HepG2 (cell line): ENCODE measurements around the gene GLYR1. TPM values are rescaled to one million over a fixed set of nuclear protein-coding genes. Genes with fewer than 3 reads are reported as not detected.

ENCODE experiments used
- EP300 ChIP-seq, 3 experiments: sonication (generic) in 1 of 3; formaldehyde crosslinking in 1 of 3; IDR thresholded peaks; 2 replicates each; pipeline versions ENCODE4 v1.5.1 to v1.6.1; 2011 to 2020; ENCODE audit warnings: low read depth in 2 of 3, low read length in 2 of 3, borderline replicate concordance in 1 of 3, improper control_type of control experiment in 1 of 3, mild to moderate bottlenecking in 1 of 3, missing genetic modification reagents in 1 of 3, moderate library complexity in 1 of 3
- HNRNPLL ChIP-seq: fragments of 200-400 bp; formaldehyde crosslinking; IDR thresholded peaks from 2 replicates; pipeline ENCODE4 v1.6.1; 2017; ENCODE audit warnings: mild to moderate bottlenecking, low read depth, low read length; ENCODE audit not compliant: poor library complexity, severe bottlenecking
- JDP2 ChIP-seq: sonication (generic); formaldehyde crosslinking; IDR thresholded peaks from 2 replicates; pipeline ENCODE4 v1.8.1; 2022; ENCODE audit warnings: missing genetic modification reagents, borderline replicate concordance
- KDM2A ChIP-seq: sonication (generic); formaldehyde crosslinking; IDR thresholded peaks from 2 replicates; pipeline ENCODE4 v1.4.0; 2020; ENCODE audit warnings: low read depth, missing genetic modification reagents, borderline replicate concordance
- MEIS1 ChIP-seq: sonication (generic); formaldehyde crosslinking; IDR thresholded peaks from 2 replicates; pipeline ENCODE4 v1.9.0; 2021; ENCODE audit warnings: mild to moderate bottlenecking, missing genetic modification reagents, moderate library complexity, borderline replicate concordance
- MXI1 ChIP-seq: IDR thresholded peaks from 3 replicates; pipeline ENCODE4 v1.6.1; 2012; ENCODE audit warnings: low read depth, low read length, inconsistent platforms, borderline replicate concordance
- NFIB ChIP-seq: sonication (generic); formaldehyde crosslinking; IDR thresholded peaks from 2 replicates; pipeline ENCODE4 v1.9.0; 2021; ENCODE audit warnings: missing genetic modification reagents, mild to moderate bottlenecking, borderline replicate concordance
- NONO ChIP-seq, 2 experiments: fragments of 450-650 bp in 1 of 2; sonication (generic) in 1 of 2; formaldehyde crosslinking in 1 of 2; IDR thresholded peaks in 1 of 2; conservative IDR thresholded peaks in 1 of 2; 2 replicates each; pipeline versions ENCODE4 v1.6.1 to v1.8.0; 2017 to 2022; ENCODE audit warnings: mild to moderate bottlenecking in 1 of 2, missing genetic modification reagents in 1 of 2, moderate library complexity in 1 of 2
- NR2F1 ChIP-seq, 2 experiments: fragments of 450-650 bp in 1 of 2; formaldehyde crosslinking in 1 of 2; IDR thresholded peaks; 2 replicates each; pipeline versions ENCODE4 v1.5.0 to v1.6.1; 2016 to 2020; ENCODE audit warnings: mild to moderate bottlenecking in 1 of 2, missing compliant biosample characterization in 1 of 2, missing genetic modification reagents in 1 of 2, moderate library complexity in 1 of 2
- REPIN1 ChIP-seq: sonication (generic); formaldehyde crosslinking; IDR thresholded peaks from 2 replicates; pipeline ENCODE4 v1.8.0; 2022; ENCODE audit warnings: missing genetic modification reagents, low read depth, mild to moderate bottlenecking, borderline replicate concordance
- SUZ12 ChIP-seq: fragments of 150-350 bp; IDR thresholded peaks from 2 replicates; pipeline ENCODE4 v1.6.1; 2014; ENCODE audit warnings: low read depth, low read length
- XRCC5 ChIP-seq: fragments of 200-400 bp; formaldehyde crosslinking; optimal IDR thresholded peaks from 2 replicates; pipeline ENCODE3; 2017; ENCODE audit warnings: mild to moderate bottlenecking, low read length
- ZFP36L1 ChIP-seq: sonication (generic); formaldehyde crosslinking; IDR thresholded peaks from 2 replicates; pipeline ENCODE4 v1.8.0; 2022; ENCODE audit warnings: mild to moderate bottlenecking, missing genetic modification reagents, moderate library complexity
- ZNF382 ChIP-seq: sonication (generic); formaldehyde crosslinking; IDR thresholded peaks from 2 replicates; pipeline ENCODE4 v1.5.0; 2020; ENCODE audit warnings: missing genetic modification reagents, mild to moderate bottlenecking, borderline replicate concordance
- ZNF563 ChIP-seq: sonication (generic); formaldehyde crosslinking; IDR thresholded peaks from 2 replicates; pipeline ENCODE4 v1.8.0; 2022; ENCODE audit warnings: mild to moderate bottlenecking, moderate library complexity, missing genetic modification reagents
- ZNF607 ChIP-seq: sonication (generic); formaldehyde crosslinking; IDR thresholded peaks from 2 replicates; pipeline ENCODE4 v1.5.1; 2020; ENCODE audit warnings: missing genetic modification reagents, mild to moderate bottlenecking, borderline replicate concordance
- ZNF672 ChIP-seq: sonication (generic); formaldehyde crosslinking; IDR thresholded peaks from 2 replicates; pipeline ENCODE4 v1.8.1; 2022; ENCODE audit warnings: missing genetic modification reagents
- ZNF788 ChIP-seq: sonication (generic); formaldehyde crosslinking; IDR thresholded peaks from 2 replicates; pipeline ENCODE4 v1.5.0; 2020; ENCODE audit warnings: mild to moderate bottlenecking, missing genetic modification reagents, borderline replicate concordance
- ZSCAN25 ChIP-seq: sonication (generic); formaldehyde crosslinking; IDR thresholded peaks from 2 replicates; pipeline ENCODE4 v1.8.0; 2022; ENCODE audit warnings: mild to moderate bottlenecking, missing genetic modification reagents
- polyA plus RNA-seq, 8 experiments: library from polyadenylated mRNA; depleted of rRNA in 3 of 8; stranded (reverse) in 7 of 8; unstranded in 1 of 8; fragments of >200 nt; fragmentation: Illumina TruSeq in 4 of 8; extraction: Trizol in 4 of 8; gene quantifications; 2 replicates each; pipeline versions ENCODE4 v1.2.1 to v1.2.3, GENCODE V29; 2011 to 2016; ENCODE audit warnings: low read depth in 4 of 8, missing spikeins in 1 of 8, mixed read lengths in 1 of 8; ENCODE audit not compliant: insufficient read depth in 1 of 8
- total RNA-seq, 5 experiments: library from RNA; depleted of rRNA; stranded (reverse); fragments of >200 nt; fragmentation: Illumina TruSeq; extraction: Trizol; gene quantifications; 2 replicates each; pipeline ENCODE4 v1.2.3, GENCODE V29; 2016; ENCODE audit warnings: low read depth in 1 of 5
- TF ChIP-seq, protein P1 (sequence below): sonication (generic); formaldehyde crosslinking; IDR thresholded peaks from 2 replicates; pipeline ENCODE4 v1.5.0; 2020; ENCODE audit warnings: mild to moderate bottlenecking, missing genetic modification reagents
- TF ChIP-seq, protein P2 (sequence below): IDR thresholded peaks from 2 replicates; pipeline ENCODE4 v1.6.1; 2016; ENCODE audit warnings: control low read depth

GLYR1 gene
- total and polyA plus RNA-seq, 2 of the 13 experiments (the other 11 are each of a cell fraction or from before 2014, with no cell fraction given): 28.3 to 48.7 TPM

DNA sequence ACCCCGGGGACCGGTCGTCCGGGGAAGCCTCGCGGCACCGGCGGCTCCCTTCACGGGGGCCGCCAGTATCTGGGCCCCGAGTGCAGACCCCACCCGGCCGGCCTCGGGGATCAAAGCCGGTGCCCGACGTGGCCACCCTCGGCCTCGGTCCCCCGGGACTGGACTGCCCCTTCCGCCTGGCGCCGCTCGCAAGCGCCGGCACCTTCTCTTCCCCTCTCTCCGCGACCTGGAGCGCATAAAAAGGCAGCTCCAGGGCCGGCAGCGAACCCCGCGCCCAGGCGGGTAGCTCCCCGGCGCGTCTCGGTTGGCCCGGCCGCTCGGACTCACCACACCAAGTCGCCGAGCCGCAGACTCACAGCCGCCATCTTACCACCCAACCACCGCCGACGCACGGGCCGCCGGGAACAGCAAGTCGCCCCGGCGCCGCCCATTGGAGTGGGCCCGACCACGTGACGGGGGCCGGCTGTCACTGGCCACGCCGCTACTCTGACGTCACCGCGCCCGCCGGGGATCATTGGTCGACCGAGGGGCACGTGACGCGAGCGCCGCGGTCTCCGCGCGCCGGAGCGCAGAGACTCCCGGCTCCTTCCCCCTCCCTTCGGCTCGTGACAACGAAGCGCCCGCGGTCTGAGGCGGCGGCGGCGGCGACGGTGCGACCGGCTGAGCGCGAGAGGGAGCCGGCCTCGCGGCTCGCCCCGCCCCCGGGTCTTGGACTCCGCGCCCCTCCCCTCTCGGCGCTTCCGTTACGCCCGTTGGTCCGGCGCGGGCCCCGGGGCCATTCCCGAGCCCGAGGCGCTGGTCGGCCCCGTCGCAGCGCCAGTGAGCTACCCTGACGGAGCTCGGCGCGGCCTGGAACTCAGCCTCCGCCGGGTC, at the start of gene GLYR1, which contains the start of gene UBN1 (continued):
- TF ChIP-seq, protein P1, sequence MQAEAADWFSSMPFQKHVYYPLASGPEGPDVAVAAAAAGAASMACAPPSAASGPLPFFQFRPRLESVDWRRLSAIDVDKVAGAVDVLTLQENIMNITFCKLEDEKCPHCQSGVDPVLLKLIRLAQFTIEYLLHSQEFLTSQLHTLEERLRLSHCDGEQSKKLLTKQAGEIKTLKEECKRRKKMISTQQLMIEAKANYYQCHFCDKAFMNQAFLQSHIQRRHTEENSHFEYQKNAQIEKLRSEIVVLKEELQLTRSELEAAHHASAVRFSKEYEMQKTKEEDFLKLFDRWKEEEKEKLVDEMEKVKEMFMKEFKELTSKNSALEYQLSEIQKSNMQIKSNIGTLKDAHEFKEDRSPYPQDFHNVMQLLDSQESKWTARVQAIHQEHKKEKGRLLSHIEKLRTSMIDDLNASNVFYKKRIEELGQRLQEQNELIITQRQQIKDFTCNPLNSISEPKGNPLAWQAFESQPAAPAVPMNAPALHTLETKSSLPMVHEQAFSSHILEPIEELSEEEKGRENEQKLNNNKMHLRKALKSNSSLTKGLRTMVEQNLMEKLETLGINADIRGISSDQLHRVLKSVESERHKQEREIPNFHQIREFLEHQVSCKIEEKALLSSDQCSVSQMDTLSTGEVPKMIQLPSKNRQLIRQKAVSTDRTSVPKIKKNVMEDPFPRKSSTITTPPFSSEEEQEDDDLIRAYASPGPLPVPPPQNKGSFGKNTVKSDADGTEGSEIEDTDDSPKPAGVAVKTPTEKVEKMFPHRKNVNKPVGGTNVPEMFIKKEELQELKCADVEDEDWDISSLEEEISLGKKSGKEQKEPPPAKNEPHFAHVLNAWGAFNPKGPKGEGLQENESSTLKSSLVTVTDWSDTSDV (CRISPR knock-in tag): no peak; the same call in 1 of the 2 replicates
- TF ChIP-seq ZNF563 (CRISPR knock-in tag) (peak; percentile 71; the same call in 1 of the 2 replicates), XRCC5 (no peak), ZSCAN25 (CRISPR knock-in tag) (no peak), NFIB (CRISPR knock-in tag) (no peak), HNRNPLL (peak; percentile 54), ZNF382 (CRISPR knock-in tag) (no peak), ZNF788 (CRISPR knock-in tag) (peak; percentile 49; the same call in 1 of the 2 replicates), NR2F1 (CRISPR knock-in tag; IDR thresholded peaks at IDR 0.05) (no peak), JDP2 (CRISPR knock-in tag) (no peak), MXI1 (peak; percentile 64; the same call in 1 of the 3 replicates), SUZ12 (no peak; the same call in 1 of the 2 replicates), KDM2A (CRISPR knock-in tag) (peak; percentile 80), NONO (IDR thresholded peaks at IDR 0.05) (no peak), NONO (CRISPR knock-in tag; conservative IDR thresholded peaks at IDR 0.05) (0 out of 2 replicates have a peak, but pooled peaks have one; percentile 54), ZNF672 (no peak), MEIS1 (0 out of 2 replicates have a peak, but pooled peaks have one; percentile 36), EP300 (IDR thresholded peaks at IDR 0.05; ENCODE audit: low read depth in 2 of 2, low read length in 2 of 2) (no peak), EP300 (CRISPR knock-in tag; IDR thresholded peaks at IDR 0.05; ENCODE audit: borderline replicate concordance) (no peak), REPIN1 (CRISPR knock-in tag) (peak; percentile 74), ZNF607 (peak; percentile 67), ZFP36L1 (no peak)
- TF ChIP-seq, protein P2, sequence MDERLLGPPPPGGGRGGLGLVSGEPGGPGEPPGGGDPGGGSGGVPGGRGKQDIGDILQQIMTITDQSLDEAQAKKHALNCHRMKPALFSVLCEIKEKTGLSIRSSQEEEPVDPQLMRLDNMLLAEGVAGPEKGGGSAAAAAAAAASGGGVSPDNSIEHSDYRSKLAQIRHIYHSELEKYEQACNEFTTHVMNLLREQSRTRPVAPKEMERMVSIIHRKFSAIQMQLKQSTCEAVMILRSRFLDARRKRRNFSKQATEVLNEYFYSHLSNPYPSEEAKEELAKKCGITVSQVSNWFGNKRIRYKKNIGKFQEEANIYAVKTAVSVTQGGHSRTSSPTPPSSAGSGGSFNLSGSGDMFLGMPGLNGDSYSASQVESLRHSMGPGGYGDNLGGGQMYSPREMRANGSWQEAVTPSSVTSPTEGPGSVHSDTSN (CRISPR knock-in tag): no peak
